Upper lobe of left lung (tissue), 4 donors: ENCODE data around the gene AOX1.

ENCODE experiments used
- EP300 ChIP-seq, 4 donors: sonication (generic); formaldehyde crosslinking; IDR thresholded peaks; one replicate each; pipeline ENCODE4 v1.5.1; 2017; ENCODE audit warnings: antibody characterized with exemption in 4 of 4, control low read depth in 2 of 4
- TF ChIP-seq, protein P1 (sequence below), 6 experiments: fragments of 450-650 bp in 4 of 6; fragments of 200-600 bp in 2 of 6; sonication (generic) in 2 of 6; IDR thresholded peaks; one replicate each; pipeline ENCODE4 v1.5.1; 2016 to 2019; ENCODE audit warnings: antibody characterized with exemption in 6 of 6

DNA sequence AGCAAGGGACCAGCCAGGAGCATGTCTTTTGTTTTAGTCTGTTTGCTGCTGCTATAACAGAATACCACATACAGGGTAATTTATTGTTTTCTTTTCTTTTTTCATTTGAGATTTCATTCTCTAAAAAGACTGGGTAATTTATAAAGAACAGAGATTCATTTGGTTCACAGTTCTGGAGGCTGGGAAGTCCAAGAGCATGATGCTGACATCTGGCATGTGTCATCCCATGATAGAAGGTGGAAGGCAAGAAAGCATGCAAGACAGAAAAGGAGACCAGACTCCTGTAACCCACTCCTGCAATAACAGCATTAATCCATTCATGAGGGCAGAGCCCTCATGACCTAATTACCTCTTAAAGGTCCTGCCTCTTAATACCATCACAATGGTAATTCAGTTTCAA lies 45.0 kb upstream of the AOX1 start:
- TF ChIP-seq, protein P1, sequence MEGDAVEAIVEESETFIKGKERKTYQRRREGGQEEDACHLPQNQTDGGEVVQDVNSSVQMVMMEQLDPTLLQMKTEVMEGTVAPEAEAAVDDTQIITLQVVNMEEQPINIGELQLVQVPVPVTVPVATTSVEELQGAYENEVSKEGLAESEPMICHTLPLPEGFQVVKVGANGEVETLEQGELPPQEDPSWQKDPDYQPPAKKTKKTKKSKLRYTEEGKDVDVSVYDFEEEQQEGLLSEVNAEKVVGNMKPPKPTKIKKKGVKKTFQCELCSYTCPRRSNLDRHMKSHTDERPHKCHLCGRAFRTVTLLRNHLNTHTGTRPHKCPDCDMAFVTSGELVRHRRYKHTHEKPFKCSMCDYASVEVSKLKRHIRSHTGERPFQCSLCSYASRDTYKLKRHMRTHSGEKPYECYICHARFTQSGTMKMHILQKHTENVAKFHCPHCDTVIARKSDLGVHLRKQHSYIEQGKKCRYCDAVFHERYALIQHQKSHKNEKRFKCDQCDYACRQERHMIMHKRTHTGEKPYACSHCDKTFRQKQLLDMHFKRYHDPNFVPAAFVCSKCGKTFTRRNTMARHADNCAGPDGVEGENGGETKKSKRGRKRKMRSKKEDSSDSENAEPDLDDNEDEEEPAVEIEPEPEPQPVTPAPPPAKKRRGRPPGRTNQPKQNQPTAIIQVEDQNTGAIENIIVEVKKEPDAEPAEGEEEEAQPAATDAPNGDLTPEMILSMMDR (IDR thresholded peaks at IDR 0.05), result no peak
- no peak for TF ChIP-seq EP300 (IDR thresholded peaks at IDR 0.05)
